ENCODE measurements around the gene MYO7B.

Gene MYO7B

GRCh38 chr2:127651971-127652550 is 116.6 kb downstream of the MYO7B start:
- no peak for FAIRE-seq

- FAIRE-seq, result no peak
These were observed 117.4 kb downstream of the MYO7B start for GRCh38 chr2:127652786-127653357.

- FAIRE-seq, result no peak
These were observed 118.1 kb downstream of the MYO7B start for GRCh38 chr2:127653421-127654083.

- FAIRE-seq, result no peak
These were observed 118.8 kb downstream of the MYO7B start for GRCh38 chr2:127654084-127654837.

- FAIRE-seq, result no peak
These were observed 119.3 kb downstream of the MYO7B start for GRCh38 chr2:127654838-127655175.

GRCh38 chr2:127655209-127656073 is 120.0 kb downstream of the MYO7B start:
- FAIRE-seq, result no peak

- FAIRE-seq, result no peak
These were observed 121.2 kb downstream of the MYO7B start for GRCh38 chr2:127656569-127657231.

- no peak for FAIRE-seq
These were observed 121.7 kb downstream of the MYO7B start for GRCh38 chr2:127657232-127657595.

GRCh38 chr2:127658146-127658545 is 122.7 kb downstream of the MYO7B start:
- FAIRE-seq, result no peak

GRCh38 chr2:127658641-127659407 is 123.3 kb downstream of the MYO7B start:
- no peak for FAIRE-seq

GRCh38 chr2:127659408-127660290 is 124.2 kb downstream of the MYO7B start:
- no peak for FAIRE-seq

GRCh38 chr2:127660291-127660578 is 124.8 kb downstream of the MYO7B start:
- no peak for FAIRE-seq

- FAIRE-seq, result no peak
These were observed 125.7 kb downstream of the MYO7B start for GRCh38 chr2:127661072-127661649.

- FAIRE-seq, result no peak
These were observed 126.5 kb downstream of the MYO7B start for GRCh38 chr2:127661949-127662510.

GRCh38 chr2:127662937-127663565 is 127.6 kb downstream of the MYO7B start:
- no peak for FAIRE-seq

GRCh38 chr2:127663566-127664064 is 128.1 kb downstream of the MYO7B start:
- no peak for FAIRE-seq

- FAIRE-seq, result no peak
These were observed 128.8 kb downstream of the MYO7B start for GRCh38 chr2:127664065-127664894.

- no peak for FAIRE-seq
These were observed 129.4 kb downstream of the MYO7B start for GRCh38 chr2:127664895-127665225.

All from endometrium (tissue), 2 donors.